Pancreas (tissue), 10 donors: ENCODE results near the gene JPH2. TPM values are rescaled to one million over a fixed set of nuclear protein-coding genes. Genes with fewer than 3 reads are reported as not detected.
"Not testable (repeated sequence)": the region's sequence is repeated elsewhere in the genome, so short reads cannot be mapped to it uniquely, and the experiment has no call there.

ENCODE experiments used
- ATAC-seq, 4 donors: fragments of 200-7000 bp; cut with Tn5 transposase; one replicate each; pipeline versions ENCODE4 v1.8.0 to v1.9.1; 2020; ENCODE audit warnings: mild to moderate bottlenecking in 4 of 4, moderate library complexity in 4 of 4
- DNase-seq, 6 donors: peaks; one replicate each; pipeline ENCODE4 v3.0.0-alpha.2; 2020
- FAIRE-seq: peaks from 2 replicates; lab custom pipeline; 2012; peaks lifted over from hg19 to GRCh38; lab: Jason Lieb, UNC
- H3K27ac ChIP-seq, 4 donors: fragments of 200-600 bp; sonication (generic); 1 replicate in 3 of 4; 2 replicates in 1 of 4; pipeline versions ENCODE4 v1.5.0 to v1.8.0; 2020
- H3K27me3 ChIP-seq, 4 donors: fragments of 200-600 bp; one replicate each; pipeline ENCODE4 v1.8.0; 2021
- H3K36me3 ChIP-seq, 3 donors: fragments of 200-600 bp; sonication (generic) in 1 of 3; one replicate each; pipeline versions ENCODE4 v1.5.0 to v1.8.0; 2020 to 2021
- H3K4me1 ChIP-seq, 3 donors: fragments of 200-600 bp; one replicate each; pipeline ENCODE4 v1.8.0; 2021
- H3K4me3 ChIP-seq, 4 donors: fragments of 200-600 bp; sonication (generic) in 2 of 4; one replicate each; pipeline versions ENCODE4 v1.5.0 to v1.8.0; 2020 to 2021
- H3K9me3 ChIP-seq, 4 donors: fragments of 200-600 bp; one replicate each; pipeline ENCODE4 v1.8.0; 2021
- CTCF ChIP-seq, 4 donors: fragments of 200-600 bp; sonication (generic) in 3 of 4; IDR thresholded peaks; one replicate each; pipeline versions ENCODE4 v1.5.0 to v1.8.0; 2021; ENCODE audit warnings: antibody characterized with exemption in 4 of 4
- WGBS, 2 donors: extraction: QIAGEN DNeasy Blood & Tissue Kit; methylation state at CpG; one replicate each; pipeline ENCODE4 v1.1.7; 2013; 5-methylcytosine and 5-hydroxymethylcytosine counted together
- intact Hi-C, 3 donors: fragments of 100-400 bp; cut with DNase I; formaldehyde crosslinking; loops; one replicate each; pipeline versions ENCODE4 v1.11.1 to v1.14.2; 2022
- polyA plus RNA-seq, 2 donors: library from polyadenylated mRNA; stranded (reverse); fragments of 200-250 nt; gene quantifications; one replicate each; pipeline ENCODE4 v1.2.3, GENCODE V29; 2013
- total RNA-seq, 6 donors: library from RNA; stranded (reverse); fragmentation: NEBNext Ultra II Directional in 4 of 6; extraction: Animal tissue kit (Norgen Biotek cat#: 25700) in 4 of 6; gene quantifications; one replicate each; pipeline versions ENCODE4 v1.2.1 to v1.2.4, GENCODE V29; 2021 to 2023
- donor health status: healthy with polysubstance abuse.
- donor health status: DM: no; HTN: no; CAD: no; lungs with moderate emphysema.
- donor health status: DM: no; HTN: no; CAD: no.
- donor health status: control.
- donor health status: control.
- donor health status: Bipolar disorder and iron deficiency.
- donor health status: DM: yes; HTN: yes; CAD: no.
- donor health status: DM: no; HTN: no; CAD: no.
- donor health status: DM: no; HTN: no; CAD: no.
- donor health status: DM: yes; HTN: yes; CAD: no.

JPH2 gene
- total and polyA plus RNA-seq, 8 donors = 0.09 to 1.1 (median 0.30) TPM

GRCh38 chr20:44129911-44130718 lies 56.9 kb downstream of the JPH2 start:
- no peak for ATAC-seq
- no peak overlapping the region for H3K27ac ChIP-seq
- no peaks in the 10 kb centered on the region for H3K27me3 ChIP-seq
- H3K36me3 ChIP-seq = no peaks in the 10 kb centered on the region
- no peak for FAIRE-seq
- no peaks in the 10 kb centered on the region for H3K9me3 ChIP-seq
- DNase-seq = no peak
- WGBS, 2 donors = 53 to 61% methylated on average over 9 of the region's 9 CpGs
- no peaks in the 10 kb centered on the region for H3K4me1 ChIP-seq
- H3K4me3 ChIP-seq = no peak overlapping the region
- TF ChIP-seq CTCF (IDR thresholded peaks at IDR 0.05) = no peak
- intact Hi-C loops = loop anchor here in 1 of 3 donors (10.0 kb wide), 1 partner anchor 55 kb away; the partner anchor contains the start of gene JPH2

DNA sequence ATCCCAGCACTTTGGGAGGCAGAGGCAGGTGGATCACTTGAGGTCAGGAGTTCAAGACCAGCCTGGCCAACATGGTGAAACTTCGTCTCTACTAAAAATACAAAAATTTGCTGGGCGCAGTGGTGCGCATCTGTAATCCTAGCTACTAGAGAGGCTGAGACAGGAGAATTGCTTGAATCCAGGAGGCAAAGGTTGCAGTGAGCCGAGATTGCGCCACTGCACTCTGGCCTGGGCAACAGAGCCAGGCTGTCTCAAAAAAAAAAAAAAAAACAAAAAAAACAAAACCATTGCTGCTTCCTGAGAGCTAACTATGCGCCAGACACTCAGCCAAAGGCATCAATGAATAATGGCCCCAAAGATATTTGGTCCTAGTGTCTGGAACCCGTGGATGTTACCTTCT lies 57.7 kb downstream of the JPH2 start:
- WGBS, 2 donors = 76 to 83% methylated on average over 7 of the region's 7 CpGs
- H3K27me3 ChIP-seq, H3K4me3 ChIP-seq, H3K4me1 ChIP-seq, ATAC-seq, FAIRE-seq, DNase-seq, H3K36me3 ChIP-seq, H3K9me3 ChIP-seq, H3K27ac ChIP-seq: not testable (repeated sequence)
- intact Hi-C loops = loop anchor here in 1 of 3 donors (10.0 kb wide), 1 partner anchor 56 kb away; the partner anchor contains the start of gene JPH2

DNA sequence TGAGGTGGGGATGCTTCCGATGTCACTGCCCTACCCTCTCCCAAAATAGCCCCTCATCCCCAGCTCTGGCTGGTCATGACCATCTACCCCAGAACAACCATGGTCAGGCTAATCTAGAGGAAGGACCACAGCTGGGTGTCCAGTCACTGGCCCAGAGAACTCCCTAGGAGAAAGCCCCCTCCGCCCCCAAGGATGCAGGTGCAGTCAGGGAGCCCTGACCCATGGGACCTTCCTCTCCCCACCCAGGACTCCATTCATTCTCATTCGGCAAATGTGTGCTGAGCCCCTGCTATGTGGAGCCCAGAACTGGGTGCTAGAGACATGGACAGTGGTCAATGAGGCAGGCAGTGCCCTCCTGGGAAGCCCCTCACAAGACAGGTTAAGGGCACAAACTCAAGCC lies 60.5 kb downstream of the JPH2 start:
- intact Hi-C loops = loop anchor here in 1 of 3 donors (10.0 kb wide), 1 partner anchor 58 kb away; the partner anchor contains the start of gene JPH2
- FAIRE-seq = no peak
- H3K9me3 ChIP-seq = no peaks in the 10 kb centered on the region
- ATAC-seq = no peak
- H3K36me3 ChIP-seq = no peaks in the 10 kb centered on the region
- no peak for DNase-seq
- no peak overlapping the region for H3K4me3 ChIP-seq
- no peaks in the 10 kb centered on the region for H3K4me1 ChIP-seq
- H3K27me3 ChIP-seq = no peaks in the 10 kb centered on the region
- 70 to 87% methylated on average over 3 of the region's 3 CpGs for WGBS, 2 donors
- H3K27ac ChIP-seq = no peak overlapping the region
- no peak for TF ChIP-seq CTCF (IDR thresholded peaks at IDR 0.05)

DNA sequence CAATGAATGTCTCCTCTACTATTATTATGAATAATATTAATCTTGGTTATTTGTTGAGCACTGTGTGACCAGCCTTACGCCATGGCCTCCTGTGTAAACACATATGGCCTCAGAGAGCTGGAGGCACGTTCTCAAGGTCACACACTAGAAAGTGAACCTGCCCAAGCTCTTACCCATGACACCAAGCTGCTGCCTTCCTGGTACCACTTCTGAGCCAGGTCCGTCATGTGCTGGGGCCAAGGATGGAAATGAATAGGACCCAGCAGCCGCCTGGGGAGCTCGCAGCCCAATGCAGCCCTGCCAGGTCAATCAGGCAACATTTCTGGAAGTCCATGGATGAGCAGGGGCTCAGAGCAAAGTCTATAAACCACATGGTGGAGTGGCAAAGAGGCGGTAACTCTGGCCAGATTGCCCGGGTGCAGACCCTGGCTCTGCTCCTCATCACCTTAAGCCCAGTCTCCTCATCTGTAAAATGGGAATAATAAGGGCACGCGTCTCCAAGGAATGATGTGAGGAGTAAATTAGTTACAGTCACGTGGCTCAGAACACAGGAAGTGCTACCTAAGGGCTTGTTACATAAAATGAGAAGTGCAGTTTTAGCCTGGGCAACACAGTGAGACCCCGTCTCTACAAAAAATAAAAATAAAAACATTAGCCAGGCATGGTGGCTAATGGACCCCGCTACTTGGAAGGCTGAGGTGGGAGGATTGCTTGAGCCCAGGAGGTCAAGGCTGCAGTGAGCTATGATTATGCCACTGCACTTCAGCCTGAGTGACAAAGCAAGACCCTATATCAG lies 61.5 kb downstream of the JPH2 start:
- ATAC-seq (no peak), DNase-seq (no peak), FAIRE-seq (no peak)
- no peaks in the 10 kb centered on the region for H3K9me3 ChIP-seq
- H3K4me1 ChIP-seq = no peaks in the 10 kb centered on the region
- WGBS, 2 donors = 66 to 72% methylated on average over 12 of the region's 12 CpGs
- intact Hi-C loops = loop anchor here in 1 of 3 donors (10.0 kb wide), 1 partner anchor 59 kb away; the partner anchor contains the start of gene JPH2
- H3K27ac ChIP-seq = no peak overlapping the region
- no peak for TF ChIP-seq CTCF (IDR thresholded peaks at IDR 0.05)
- no peak overlapping the region for H3K4me3 ChIP-seq
- H3K36me3 ChIP-seq = no peaks in the 10 kb centered on the region
- H3K27me3 ChIP-seq = no peaks in the 10 kb centered on the region

GRCh38 chr20:44123874-44124535 lies 63.0 kb downstream of the JPH2 start:
- Histone ChIP-seq H3K9me3 (no peaks in the 10 kb centered on the region), H3K4me3 (no peak overlapping the region), H3K27me3 (no peaks in the 10 kb centered on the region), H3K4me1 (no peaks in the 10 kb centered on the region), H3K27ac (no peak overlapping the region), H3K36me3 (no peaks in the 10 kb centered on the region)
- intact Hi-C loops = loop anchor here in 2 of 3 donors (5.0 to 10.0 kb wide), 2 partner anchors 61 to 63 kb away; partner anchors contain the start of gene JPH2 (in 2 of the 2)
- 76 to 86% methylated on average over 8 of the region's 8 CpGs for WGBS, 2 donors
- ATAC-seq = no peak
- TF ChIP-seq CTCF (IDR thresholded peaks at IDR 0.05) = no peak
- FAIRE-seq = no peak
- DNase-seq = no peak
